Measurements from ENCODE around the gene GHRHR. TPM values are rescaled to one million over a fixed set of nuclear protein-coding genes. Genes with fewer than 3 reads are reported as not detected.

Gene GHRHR
- total and polyA plus RNA-seq, 9 of the 15 experiments (the other 6 are each of a cell fraction or from before 2014, with no cell fraction given) = not detected

DNA sequence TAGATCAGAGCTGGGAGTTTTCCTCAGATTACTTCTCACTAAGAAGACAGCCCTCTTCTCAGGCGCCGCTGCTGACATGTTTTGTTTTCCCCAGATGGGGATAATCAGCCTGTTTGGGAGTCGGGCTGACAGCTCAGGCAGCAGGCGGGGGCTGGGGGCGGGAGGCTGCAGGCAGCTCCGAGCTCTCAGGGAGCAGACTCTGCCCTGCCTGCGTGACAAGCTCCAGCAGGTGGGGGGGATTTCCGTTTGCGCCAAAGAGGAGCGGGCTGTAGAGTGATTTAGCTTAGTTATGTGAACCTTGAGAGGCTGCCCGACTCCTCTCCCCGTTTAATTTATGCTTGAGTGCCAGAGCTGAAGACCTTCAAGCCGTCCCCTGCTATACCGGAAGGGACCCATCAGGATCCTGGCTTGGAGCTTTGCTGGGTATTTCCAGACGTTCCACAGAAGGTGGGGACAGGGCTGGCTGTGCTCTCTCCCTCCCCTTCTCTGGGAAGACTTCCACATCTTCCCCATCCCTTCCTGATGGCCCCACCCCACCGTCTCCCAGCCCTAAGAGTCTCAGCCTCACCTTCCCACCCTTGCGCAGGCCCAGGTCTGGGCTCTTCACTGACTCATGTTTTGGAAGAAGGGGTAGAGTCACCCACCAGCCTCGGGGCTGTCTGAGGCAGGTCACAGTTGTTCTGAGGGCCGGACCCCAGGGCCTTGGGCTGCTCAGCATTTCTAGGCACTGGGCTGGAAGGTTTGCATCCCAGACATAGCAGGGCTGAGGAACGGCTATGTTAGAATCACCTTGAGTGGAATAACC is 63.6 kb downstream of the GHRHR start (continued):
- TF ChIP-seq CBFA2T2 (conservative IDR thresholded peaks at IDR 0.05) = no peak
- no peak for TF ChIP-seq IFI16 (CRISPR knock-in tag; IDR thresholded peaks at IDR 0.05)
- TF ChIP-seq SUPT5H (IDR thresholded peaks at IDR 0.05) = no peak
- no peak for TF ChIP-seq MAFF (IDR thresholded peaks at IDR 0.05; ENCODE audit: low read length)
- TF ChIP-seq, protein P1, sequence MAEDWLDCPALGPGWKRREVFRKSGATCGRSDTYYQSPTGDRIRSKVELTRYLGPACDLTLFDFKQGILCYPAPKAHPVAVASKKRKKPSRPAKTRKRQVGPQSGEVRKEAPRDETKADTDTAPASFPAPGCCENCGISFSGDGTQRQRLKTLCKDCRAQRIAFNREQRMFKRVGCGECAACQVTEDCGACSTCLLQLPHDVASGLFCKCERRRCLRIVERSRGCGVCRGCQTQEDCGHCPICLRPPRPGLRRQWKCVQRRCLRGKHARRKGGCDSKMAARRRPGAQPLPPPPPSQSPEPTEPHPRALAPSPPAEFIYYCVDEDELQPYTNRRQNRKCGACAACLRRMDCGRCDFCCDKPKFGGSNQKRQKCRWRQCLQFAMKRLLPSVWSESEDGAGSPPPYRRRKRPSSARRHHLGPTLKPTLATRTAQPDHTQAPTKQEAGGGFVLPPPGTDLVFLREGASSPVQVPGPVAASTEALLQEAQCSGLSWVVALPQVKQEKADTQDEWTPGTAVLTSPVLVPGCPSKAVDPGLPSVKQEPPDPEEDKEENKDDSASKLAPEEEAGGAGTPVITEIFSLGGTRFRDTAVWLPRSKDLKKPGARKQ (CRISPR knock-in tag; IDR thresholded peaks at IDR 0.05) = no peak
- TF ChIP-seq UBTF (IDR thresholded peaks at IDR 0.05; ENCODE audit: borderline replicate concordance in 1 of 2, low read depth in 2 of 2, low read length in 2 of 2) = no peak
- TF ChIP-seq, protein P2, sequence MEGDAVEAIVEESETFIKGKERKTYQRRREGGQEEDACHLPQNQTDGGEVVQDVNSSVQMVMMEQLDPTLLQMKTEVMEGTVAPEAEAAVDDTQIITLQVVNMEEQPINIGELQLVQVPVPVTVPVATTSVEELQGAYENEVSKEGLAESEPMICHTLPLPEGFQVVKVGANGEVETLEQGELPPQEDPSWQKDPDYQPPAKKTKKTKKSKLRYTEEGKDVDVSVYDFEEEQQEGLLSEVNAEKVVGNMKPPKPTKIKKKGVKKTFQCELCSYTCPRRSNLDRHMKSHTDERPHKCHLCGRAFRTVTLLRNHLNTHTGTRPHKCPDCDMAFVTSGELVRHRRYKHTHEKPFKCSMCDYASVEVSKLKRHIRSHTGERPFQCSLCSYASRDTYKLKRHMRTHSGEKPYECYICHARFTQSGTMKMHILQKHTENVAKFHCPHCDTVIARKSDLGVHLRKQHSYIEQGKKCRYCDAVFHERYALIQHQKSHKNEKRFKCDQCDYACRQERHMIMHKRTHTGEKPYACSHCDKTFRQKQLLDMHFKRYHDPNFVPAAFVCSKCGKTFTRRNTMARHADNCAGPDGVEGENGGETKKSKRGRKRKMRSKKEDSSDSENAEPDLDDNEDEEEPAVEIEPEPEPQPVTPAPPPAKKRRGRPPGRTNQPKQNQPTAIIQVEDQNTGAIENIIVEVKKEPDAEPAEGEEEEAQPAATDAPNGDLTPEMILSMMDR (IDR thresholded peaks at IDR 0.05 in 2 of 3, conservative IDR thresholded peaks at IDR 0.05 in 1 of 3; ENCODE audit: insufficient read depth in 2 of 3, low read depth in 1 of 3, low read length in 3 of 3) = no peak
- no peak for TF ChIP-seq ZNF277 (CRISPR knock-in tag; IDR thresholded peaks at IDR 0.05; ENCODE audit: borderline replicate concordance)
- no peak for TF ChIP-seq TGIF2 (CRISPR knock-in tag; IDR thresholded peaks at IDR 0.05)

Measured in K562 (cell line).